Activated T-helper 1 cell treated with anti-CD3 and anti-CD28 coated beads, Interleukin-2, amount 50 U/mL, for 16 hours (primary cell): ENCODE measurements around the gene FAM53A.

Experiments used
- DNase-seq, 2 donors: peaks; one replicate each; pipeline ENCODE4 v3.0.0-alpha.2; 2020; ENCODE audit warnings: low read depth in 1 of 2, low spot score in 1 of 2

FAM53A gene, protein sequence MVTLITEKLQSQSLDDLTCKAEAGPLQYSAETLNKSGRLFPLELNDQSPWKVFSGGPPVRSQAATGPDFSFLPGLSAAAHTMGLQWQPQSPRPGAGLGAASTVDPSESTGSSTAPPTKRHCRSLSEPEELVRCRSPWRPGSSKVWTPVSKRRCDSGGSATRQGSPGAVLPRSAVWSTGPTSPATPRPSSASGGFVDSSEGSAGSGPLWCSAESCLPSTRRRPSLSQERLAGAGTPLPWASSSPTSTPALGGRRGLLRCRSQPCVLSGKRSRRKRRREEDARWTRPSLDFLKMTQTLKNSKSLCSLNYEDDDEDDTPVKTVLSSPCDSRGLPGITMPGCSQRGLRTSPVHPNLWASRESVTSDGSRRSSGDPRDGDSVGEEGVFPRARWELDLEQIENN

DNA sequence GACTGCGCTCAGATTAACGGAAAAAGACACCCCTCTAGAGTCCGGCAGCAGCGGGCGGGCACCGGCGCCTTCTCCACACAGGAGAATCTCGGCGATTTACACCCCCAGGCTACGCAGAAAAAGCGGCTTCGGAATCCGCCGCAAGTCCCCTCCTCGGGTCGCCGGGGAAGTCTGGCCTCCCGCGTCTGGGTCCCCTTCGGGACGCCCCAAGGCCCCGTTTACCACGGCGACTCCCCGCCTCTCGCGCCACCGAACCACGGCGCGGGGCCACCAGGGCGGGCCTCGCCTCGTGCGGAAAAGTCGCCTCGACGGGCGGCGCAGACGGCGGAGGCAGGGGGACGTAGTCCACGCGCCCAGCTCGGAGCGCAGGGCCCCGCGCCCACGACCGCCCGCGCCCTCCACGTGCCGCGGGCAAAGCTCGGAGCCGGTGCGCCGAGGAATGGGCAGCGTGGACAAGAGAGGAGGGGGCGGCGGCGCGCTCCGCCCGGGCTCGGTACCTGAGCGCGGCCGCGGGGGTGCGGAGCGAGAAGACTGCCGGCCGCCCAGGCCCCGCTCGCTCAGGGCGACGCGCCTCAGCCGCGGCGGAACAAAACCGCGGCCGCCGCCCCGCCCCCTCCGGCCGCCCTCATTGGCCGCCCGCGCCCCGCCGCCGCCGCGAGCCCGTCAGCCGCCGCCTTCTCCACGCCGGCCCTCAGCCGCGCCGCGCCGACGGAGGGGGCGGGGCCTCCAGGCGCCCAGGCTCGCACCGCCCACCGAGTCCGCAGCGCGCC lies at the start of gene FAM53A:
TSS of gene FAM53A (minus strand) at position 578 of the 770 bp plus-strand sequence. CDS start 15,572 bp downstream, outside the sequence.
- DNase-seq, result peak; percentile 23 to 92

DNA sequence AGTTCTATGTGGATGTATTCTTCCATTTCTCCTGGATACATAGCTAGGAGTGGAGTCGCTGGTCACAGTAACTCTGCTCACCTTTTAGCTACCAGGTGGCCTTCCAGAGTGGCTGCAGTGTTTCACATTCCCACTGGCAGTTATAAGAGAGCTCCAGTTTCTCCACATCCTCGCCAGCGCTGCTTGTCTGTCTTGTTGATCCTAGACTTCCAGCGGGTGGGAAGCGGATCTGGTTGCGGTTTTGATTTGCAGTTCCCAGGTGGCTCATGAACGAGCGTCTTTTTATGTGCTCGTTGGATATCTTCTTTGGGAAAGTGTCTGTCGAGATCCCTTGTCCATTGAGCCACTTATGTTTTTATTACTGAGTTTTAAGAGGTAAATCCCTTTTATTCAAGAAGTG lies 48.8 kb upstream of the FAM53A start:
- no peak for DNase-seq

DNA sequence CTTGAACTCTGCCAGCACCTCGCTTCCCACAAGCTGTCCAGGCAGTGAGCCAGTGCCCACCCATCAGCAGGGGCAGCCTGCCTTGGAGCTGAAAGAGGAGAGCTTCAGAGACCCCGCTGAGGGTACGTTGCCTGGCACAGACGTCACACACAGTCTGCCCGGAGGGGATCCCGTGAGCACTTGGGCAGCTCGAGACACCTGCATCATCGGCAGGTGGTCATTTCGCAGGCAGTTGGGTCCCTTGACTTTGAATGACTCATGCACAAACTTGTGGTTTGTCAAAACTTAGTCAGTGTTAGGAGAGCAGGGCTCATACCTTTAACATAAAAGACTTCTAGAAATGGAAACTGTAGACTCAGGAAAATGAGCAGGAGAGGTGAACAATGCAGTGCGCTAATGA lies 47.1 kb upstream of the FAM53A start:
- DNase-seq, result no peak

DNA sequence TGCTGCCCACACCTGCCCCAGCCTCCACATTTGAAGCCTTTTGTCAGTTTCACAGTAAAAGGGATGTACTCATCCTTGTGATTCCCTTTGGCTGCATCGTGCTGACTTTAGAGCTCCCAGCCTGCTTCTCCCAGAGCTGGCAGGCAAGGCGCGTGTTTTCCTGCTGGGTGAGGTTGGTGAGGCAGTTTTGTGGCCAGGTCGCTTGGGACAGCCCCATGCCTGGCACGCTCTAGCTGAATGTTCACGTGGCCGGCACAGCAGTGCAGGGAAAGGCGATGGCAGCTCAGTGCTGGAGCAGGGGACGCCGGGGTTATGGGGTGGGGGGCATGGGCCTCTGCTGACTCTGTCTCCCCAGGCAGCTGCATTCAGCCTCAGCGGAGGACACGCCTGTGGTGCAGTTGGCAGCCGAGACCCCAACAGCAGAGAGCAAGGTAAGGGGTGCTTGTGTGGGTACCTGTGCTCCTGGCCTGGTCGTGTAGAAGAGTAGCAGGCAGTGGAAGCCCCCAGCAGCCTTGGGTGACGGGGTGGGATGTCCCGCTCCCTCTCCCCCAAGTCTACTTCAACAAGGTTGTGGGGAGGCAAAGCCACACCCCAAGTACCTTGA lies 46.5 kb upstream of the FAM53A start:
- no peak for DNase-seq

DNA sequence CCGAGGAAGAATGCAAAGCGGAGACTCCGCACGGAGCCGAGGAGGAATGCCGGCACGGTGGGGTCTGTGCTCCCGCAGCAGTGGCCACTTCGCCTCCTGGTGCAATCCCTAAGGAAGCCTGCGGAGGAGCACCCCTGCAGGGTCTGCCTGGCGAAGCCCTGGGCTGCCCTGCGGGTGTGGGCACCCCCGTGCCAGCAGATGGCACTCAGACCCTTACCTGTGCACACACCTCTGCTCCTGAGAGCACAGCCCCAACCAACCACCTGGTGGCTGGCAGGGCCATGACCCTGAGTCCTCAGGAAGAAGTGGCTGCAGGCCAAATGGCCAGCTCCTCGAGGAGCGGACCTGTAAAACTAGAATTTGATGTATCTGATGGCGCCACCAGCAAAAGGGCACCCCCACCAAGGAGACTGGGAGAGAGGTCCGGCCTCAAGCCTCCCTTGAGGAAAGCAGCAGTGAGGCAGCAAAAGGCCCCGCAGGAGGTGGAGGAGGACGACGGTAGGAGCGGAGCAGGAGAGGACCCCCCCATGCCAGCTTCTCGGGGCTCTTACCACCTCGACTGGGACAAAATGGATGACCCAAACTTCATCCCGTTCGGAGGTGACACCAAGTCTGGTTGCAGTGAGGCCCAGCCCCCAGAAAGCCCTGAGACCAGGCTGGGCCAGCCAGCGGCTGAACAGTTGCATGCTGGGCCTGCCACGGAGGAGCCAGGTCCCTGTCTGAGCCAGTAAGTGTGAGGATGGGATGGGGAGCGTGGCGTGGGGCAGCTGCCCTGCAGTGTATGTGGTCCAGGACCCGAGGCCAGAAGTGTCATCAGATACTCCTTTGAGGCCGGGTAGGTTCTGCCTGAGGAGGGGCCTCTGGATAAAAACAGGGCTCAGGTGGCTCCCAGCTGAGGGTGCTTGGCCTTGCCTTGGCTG lies 44.2 kb upstream of the FAM53A start:
- no peak for DNase-seq

DNA sequence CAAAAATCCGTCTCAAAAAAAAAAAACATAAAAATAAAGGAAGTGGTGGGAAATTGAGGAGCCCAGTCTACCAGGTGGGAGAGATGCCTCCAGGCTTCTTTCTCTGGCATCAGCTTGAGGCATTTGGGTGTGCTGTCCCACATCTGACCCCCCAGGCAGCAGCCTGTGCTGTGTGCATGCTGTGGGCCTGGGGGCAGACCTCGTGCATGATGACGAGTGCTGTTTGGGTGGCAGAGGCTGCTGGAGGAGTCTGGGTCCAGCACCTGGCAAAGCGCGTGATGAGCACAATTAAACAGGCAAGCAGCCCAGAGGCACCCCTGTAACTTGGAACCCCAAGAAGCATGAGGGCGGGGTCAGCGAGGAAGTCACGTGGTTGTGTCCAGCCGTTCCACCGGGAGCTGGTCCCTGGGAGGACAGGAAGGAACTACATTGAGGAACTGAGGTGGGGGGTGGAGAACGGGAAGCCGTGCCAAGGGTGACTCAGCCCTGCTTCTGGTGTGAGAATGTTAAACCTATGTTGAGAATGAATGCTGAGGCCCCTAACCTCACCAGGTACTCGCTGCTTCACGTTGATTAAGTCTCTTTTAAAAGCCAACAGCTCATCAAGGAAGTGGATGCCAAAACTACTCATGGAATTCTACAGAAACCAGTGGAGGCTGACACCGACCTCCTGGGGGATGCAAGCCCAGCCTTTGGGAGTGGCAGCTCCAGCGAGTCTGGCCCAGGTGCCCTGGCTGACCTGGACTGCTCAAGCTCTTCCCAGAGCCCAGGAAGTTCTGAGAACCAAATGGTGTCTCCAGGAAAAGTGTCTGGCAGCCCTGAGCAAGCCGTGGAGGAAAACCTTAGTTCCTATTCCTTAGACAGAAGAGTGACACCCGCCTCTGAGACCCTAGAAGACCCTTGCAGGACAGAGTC lies 43.3 kb upstream of the FAM53A start:
- no peak for DNase-seq

DNA sequence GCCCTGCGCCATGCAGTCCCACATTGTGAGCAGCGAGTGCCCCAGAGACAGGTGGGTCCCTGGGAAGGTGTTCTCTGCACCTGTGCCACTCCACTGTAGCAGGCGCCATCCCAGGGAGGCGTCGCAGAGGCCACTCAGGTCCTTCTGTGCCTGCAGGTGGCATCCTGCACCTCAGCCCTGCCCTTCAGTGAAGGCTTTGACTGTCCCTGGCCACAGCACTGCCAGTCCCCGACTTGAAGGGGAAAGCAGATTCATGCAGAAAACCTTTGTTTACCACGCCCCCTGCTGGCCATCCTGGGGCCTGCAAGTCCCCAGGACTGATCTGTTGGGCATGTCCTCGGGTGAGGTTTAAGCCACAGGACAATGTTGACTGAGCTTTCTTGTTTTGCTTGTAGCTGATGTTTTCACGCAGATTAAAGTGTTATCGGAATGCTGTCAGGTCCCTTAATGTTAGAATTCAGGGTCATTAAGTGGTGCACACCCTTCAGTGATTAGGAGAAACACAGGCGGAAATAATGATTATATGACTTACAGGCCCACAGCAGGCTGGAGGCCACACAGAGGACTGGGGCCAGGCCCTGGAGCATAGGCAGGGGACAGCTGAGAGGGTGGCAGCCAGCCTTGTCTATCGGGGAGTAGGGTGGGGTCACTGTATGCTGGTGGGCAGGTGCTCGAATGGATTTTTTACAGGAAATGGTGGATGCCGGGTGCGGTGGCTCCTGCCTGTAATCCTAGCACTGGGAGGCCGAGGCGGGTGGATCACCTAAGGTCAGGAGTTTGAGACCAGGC lies 42.2 kb upstream of the FAM53A start:
- peak; percentile 76 to 93 for DNase-seq

DNA sequence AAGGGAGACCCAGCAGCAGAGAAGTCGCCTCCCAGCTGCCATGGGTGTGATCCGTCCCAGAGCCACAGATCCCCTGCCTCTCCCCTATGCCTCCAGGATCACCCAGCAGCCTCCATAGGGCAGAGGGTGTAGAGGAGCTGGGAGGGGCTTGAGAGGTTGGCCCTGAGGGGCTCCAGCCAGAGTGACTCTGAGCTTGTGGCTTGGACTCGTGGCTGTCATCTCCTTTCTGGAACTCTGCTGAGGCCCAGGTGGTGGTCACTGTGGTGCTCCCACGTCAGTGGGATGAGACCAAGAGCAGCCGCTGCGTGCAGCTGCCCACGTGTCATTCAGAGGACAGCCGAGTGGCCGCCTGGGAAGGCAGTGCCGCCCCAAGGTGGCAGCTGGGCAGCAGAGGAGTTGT lies 41.4 kb upstream of the FAM53A start:
- no peak for DNase-seq

DNA sequence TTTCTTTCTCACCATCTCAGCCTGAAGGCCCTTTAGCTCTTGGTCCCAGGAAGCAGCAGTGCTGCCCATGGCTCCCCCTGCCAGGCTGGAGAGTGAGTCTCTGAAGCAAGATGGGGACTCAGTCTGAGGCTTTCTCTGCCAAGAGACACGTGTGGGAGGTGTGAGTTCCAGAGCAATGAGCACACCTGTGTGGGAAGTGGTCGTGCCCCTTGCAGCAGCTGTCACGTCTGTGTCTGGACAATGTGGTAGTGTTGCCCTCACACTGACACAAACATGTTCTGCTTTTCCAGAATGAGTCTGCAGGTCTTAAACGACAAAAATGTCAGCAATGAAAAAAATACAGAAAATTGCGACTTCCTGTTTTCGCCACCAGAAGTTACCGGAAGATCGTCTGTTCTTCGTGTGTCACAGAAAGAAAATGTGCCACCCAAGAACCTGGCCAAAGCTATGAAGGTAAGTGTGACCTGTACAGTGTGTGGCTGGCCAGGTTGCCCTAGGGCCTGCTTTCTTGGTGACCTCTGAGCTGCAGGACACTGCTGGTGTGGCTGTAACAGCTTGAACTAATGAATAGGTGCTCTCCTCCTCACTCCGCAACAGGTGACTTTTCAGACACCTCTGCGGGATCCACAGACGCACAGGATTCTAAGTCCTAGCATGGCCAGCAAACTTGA lies 39.2 kb upstream of the FAM53A start:
- DNase-seq, result peak in 1 of 2 donors; percentile 40

DNA sequence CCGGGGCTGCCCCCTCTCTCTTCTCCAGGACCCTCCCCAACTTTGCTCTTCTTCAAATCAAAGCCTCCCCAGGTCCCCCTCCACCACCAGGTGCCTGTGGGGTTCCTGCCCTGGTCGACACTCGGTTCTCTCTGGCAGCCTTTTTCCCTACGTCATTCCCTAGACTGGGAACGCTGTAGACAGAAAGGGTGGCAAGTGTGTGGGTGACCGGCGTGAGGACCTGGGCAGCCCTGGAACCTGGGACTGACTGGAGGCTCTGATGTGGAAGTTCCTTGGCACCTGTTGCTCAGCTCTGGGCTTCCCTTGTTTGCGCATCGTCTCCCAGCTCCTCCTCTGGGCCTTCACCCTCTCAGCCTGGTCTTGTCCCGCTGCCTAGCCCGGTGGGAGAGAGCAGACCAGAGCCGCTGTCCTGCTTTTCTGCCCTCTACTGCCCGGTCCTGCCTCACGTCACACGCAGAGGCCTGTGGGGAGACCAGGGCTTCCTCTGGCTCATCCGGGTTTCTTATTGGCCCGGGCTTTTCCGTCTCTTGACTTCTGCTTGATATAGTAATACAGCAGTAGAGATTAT lies 38.5 kb upstream of the FAM53A start:
- no peak for DNase-seq

DNA sequence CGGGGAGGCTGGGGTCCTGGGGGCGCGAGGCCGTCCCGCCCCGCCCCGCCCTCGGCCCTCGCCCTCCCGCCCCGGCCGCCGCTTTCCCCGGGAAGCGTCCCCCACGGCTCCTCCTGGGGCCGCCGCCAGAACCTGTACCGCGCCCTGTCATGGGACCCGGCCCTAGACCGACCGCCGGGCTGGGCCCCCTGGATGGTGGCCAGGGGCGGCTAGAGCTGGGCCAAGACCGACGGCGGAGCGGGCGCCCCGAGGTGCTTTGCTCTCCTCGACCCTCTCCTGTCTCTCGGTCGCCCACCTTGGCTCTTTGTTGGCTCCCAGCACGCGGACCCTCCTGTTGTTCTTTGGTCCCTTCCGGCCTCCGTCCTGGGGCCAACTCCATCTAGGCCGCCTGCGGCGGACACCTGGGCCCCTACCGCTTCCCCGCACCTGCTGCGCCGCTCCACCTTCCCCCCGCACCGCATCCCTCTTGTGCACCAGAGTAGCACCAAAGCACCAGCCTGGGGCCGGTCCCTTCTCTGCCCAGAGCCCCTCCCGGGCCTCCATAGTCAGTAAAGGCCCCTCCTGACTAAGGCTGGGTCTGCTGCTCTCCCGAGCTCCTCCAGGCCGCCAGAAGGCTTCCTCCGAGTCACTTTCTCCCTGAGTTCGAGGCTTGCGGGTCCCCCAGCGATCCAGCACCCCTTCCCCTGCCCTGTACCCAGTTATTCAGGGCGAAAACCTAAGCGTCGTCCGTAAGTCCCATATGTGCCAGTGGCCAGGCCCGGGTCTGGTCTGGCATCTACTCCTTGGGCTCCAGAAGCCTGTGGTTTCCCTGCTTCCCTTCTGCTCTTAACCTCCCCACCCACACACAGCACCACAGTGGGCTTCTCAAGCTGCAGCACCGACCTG lies 37.8 kb upstream of the FAM53A start:
- DNase-seq, result no peak

DNA sequence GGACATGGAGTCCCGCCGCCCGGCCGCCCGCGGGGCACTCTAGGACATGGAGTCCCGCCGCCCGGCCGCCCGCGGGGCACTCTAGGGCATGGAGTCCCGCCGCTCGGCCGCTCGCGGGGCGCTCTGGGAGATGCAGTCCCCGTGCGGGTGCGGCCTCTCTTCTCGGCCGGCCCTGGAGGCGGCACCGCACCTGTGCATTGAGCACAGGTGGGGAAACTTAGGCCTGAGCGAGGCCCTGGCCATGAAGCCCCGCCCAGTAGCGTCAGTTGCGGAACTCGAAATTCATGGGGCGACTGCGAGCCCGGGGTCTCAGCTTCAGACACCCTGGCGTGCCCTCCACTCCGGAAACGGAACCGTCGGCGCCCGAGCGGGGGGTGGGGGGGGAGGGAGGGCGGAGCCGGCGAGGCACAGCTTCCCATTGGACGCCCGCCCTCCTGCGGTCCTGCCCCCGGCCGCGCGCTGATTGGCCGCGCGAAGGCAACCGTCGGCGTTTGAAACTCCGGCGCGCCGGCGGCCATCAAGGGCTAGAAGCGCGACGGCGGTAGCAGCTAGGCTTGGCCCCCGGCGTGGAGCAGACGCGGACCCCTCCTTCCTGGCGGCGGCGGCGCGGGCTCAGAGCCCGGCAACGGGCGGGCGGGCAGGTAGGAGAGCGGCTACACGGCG lies 37.0 kb upstream of the FAM53A start, which contains the start of the genes TACC3 and TMEM129:
TSS of gene TACC3 (plus strand) at position 519 of the 663 bp plus-strand sequence. CDS start 1,901 bp downstream, outside the sequence.
TSS of gene TMEM129 (minus strand) at position 321 of the 663 bp plus-strand sequence. CDS start 486 bp downstream, outside the sequence.
- peak; percentile 88 to 89 for DNase-seq

DNA sequence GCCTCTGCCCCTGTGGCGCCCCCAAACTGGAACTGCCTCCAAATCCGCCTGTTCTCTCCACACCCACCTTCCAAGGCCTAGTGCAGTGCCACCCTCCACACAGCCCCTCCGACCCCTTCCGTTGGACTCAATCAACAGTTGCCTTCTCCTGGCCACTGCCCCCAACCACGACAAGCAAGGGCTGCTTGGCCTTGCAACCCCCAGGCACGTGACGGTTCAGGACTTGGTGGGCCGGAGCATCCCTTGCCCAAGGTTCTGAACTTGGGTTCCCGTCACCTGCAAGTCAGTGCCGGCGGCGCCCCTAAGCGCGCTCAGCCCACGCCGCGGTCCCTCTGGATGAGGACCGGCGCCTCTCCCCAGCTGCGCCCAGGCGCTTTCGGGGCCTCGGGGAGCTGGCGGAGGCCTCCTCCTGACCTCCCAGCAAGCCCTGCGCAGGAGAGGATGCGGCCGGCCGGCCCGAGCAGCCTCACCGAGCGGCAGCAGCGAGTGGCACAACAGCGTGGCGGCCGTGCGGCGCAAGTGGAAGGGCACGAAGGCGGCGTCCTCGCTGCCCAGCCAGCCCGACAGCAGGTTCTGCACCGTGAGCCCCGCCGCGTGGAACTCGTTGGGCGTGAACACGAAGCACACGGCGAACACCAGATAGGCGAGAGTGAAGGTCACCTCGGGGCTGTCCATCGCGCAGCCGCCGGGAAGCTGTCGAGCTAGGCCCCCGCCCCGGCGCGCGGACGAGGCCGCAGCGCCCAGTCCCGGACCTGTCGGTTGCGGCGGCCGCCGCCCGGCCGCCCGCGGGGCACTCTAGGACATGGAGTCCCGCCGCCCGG lies 36.3 kb upstream of the FAM53A start:
- no peak for DNase-seq

DNA sequence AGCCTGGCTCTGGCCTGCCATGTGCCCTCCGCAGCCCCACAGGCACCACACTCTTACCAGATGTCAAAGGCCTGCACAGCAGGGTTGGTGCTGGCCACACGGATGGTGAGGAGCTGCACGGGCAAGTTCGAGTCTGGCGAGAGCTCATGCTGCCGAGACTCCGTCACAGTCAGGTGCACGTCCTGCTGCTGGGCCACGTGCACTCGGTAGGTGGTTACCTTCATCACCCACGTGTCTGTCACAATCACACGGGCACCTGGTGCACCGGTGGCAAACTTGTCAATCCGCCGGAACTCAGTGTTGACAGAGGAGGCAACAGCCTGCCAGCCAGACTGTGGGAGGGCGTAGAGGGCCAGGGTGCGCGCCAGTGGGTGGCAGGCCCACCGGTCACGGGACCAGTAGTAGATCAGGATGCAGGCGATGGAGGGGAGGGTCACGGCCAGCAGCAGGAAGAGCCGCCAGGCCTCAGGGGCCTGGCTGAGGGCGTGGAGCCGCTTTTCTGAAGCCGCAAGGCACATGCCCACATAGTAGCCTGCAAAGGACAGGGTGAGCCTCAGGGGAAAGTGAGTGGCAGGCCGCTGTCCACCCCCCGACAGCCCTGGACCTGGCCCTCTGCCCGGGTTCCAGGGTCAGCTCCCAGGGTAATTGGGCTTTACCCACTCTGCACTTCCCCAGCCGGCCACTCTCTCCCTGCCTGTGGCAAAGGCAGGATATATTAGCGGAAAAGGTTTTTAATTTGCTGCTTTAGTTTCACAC lies 34.2 kb upstream of the FAM53A start:
- DNase-seq, result no peak
